GM19351 (cell line): ENCODE measurements around the gene SLC16A11.
"Not testable (repeated sequence)": the region's sequence is repeated elsewhere in the genome, so short reads cannot be mapped to it uniquely, and the experiment has no call there.

Source experiments
- ATAC-seq: cut with Tn5 transposase; IDR thresholded peaks from one replicate; pipeline ENCODE4 v1.9.1; 2021; ENCODE audit warnings: mild to moderate bottlenecking, moderate library complexity; ENCODE audit not compliant: unreplicated experiment

The SLC16A11 gene, protein sequence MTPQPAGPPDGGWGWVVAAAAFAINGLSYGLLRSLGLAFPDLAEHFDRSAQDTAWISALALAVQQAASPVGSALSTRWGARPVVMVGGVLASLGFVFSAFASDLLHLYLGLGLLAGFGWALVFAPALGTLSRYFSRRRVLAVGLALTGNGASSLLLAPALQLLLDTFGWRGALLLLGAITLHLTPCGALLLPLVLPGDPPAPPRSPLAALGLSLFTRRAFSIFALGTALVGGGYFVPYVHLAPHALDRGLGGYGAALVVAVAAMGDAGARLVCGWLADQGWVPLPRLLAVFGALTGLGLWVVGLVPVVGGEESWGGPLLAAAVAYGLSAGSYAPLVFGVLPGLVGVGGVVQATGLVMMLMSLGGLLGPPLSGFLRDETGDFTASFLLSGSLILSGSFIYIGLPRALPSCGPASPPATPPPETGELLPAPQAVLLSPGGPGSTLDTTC

DNA sequence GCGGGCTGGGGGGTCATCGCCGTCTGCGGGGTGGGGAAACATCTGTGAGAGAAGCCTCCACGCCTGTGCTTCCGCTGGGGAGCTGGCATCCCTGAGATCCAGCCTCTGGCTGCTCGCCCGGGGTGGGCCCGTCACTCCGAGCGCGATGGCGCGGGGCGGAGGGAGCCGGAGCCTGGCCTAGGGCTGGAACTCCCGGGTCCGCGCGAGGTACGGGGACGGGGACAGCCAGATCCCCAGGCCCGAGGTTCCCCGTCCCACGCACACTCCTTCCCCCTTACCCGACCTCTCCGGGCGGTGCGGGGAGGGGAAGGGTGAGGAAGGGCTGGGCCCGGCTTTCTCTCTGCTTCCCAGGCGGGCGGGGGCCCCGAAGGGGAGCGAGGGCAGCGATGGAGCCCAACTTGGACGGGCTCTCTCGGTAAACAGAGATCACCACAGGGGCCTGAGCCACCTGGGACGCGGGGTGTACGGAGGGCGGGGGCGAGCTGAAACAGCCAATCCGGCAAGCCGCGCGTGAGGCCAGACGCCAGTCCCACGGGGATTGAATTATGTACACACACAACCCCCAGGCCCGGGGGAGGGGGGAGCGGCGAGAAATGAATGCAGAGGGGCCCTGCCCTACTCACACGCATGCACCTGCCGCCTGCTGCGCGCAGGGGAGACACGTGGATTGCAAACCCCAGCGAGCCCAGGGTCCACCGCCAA lies at the start of gene SLC16A11:
TSS of gene SLC16A11 (minus strand) at position 596 of the 702 bp plus-strand sequence. CDS start at position 17, 579 bp downstream.
- ATAC-seq, result no peak

DNA sequence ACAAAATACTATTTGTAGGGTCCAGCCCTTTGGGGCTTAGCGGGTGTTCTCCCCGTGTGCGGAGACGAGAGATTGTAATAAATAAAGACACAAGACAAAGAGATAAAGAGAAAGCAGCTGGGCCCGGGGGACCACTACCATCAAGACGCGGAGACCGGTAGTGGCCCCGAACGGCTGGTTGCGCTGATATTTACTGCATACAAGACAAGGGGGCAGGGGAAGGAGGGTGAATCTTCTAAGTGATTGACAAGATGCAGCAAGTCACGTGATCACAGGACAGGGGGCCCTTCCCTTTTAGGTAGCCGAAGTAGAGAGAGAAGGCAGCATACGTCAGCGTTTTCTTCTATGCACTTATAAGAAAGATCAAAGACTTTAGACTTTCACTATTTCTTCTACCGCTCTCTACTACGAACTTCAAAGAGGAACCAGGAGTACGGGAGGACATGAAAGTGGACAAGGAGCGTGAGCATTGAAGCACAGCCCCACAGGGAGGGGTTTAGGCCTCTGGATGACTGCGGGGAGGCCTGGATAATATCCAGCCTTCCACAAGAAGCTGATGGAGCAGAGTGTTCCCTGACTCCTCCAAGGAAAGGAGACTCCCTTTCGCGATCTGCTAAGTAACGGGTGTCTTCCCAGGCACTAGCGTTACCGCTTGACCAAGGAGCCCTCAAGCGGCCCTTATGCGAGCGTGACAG lies 47.6 kb upstream of the SLC16A11 start:
- ATAC-seq, result not testable (repeated sequence)

DNA sequence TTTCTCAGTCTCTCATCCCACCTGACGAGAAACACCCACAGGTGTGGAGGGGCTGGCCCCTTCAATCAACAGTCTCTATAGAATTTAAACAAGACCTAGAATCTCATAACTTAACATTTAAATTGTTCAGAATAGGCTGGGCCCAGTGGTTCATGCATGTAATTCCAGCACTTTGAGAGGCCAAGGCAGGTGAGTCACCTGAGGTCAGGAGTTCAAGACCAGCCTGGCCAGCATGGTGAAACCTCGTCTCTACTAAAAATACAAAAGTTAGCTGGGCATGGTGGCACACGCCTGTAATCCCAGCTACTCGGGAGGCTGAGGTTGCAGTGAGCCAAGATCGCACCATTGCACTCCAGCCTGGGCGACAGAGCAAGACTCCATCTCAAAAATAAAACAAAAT lies 45.7 kb upstream of the SLC16A11 start:
- not testable (repeated sequence) for ATAC-seq

DNA sequence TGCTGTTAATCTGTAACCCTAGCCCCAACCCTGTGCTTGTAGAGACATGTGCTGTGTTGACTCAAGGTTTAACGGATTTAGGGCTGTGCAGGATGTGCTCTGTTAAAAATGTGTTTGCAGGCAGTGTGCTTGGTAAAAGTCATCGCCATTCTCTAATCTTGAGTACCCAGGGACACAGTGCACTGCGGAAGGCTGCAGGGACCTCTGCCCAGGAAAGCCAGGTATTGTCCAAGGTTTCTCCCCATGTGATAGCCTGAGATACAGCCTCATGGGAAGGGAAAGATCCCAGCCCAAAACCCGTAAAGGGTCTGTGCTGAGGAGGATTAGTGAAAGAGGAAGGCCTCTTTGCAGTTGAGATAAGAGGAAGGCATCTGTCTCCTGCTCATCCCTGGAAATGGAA lies 44.5 kb upstream of the SLC16A11 start:
- ATAC-seq, result not testable (repeated sequence)

DNA sequence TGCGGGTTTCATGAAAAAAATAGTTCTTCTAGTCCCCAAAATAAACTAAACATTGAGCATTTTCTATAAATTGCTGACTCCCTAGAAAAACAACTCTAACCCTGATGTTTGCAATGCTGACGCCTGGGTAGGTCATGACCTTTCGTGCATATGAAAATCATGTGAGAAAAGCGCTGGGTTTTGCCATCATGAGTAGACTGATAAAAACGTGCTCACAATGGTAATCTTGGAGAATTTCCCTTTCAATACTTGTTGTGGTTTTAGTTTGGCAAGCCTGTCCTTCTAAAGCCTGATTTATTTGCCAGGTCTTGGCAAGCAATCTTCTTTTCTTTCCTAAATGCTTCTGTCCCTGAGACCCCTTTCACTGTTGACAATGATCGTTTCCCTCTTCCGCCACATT lies 40.2 kb upstream of the SLC16A11 start:
- ATAC-seq, result no peak

DNA sequence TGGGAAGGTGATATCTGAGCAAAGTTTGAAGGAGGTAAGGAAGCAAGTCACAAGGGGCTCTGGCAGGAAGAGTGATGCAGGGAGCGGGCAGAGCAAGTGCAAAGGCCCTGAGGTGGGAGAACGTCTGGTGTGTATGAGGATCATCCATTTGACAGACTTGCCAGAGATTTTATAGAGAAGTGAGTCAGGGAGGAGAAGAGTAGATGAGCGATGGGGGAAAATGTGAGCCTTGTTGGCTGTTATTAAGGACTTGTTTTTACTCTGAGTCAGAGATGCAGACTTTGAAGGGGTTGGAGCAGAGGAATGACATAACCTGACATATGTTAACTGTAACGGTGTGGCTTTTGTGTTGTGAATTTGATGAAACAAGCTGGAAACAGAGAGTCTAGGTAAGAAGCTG lies 39.7 kb upstream of the SLC16A11 start:
- ATAC-seq, result no peak

DNA sequence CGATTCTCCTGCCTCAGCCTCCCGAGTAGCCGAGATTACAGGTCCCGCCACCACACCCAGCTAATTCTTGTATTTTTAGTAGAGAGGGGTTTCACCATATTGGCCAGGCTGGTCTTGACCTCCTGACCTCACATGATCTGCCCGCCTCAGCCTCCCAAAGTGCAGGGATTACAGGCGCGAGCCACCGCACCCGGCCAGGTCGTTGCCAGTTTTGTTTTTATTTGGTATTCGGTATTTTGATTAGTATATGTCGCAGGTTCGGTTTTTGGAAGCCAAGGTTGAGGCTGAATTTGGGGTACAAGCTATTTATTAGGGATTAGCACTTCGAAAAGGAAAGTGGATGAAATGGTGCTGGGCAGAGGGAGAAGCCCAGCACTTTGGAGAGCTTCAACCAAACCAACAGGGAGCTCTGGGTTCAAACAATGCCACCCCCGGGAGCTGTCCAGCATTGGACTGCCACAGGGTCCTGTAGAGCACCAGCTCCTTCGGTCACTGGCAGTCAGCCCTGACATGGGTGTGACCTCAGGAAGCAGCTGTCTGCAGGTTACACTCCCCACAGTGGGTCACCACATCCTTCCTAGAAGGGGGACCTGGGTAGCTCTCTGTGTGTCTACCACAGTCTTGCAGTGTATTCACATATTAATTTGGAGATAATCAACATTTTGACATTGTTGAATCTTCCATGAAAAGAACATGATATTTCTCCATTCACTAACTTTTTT lies 37.6 kb upstream of the SLC16A11 start:
- no peak for ATAC-seq

DNA sequence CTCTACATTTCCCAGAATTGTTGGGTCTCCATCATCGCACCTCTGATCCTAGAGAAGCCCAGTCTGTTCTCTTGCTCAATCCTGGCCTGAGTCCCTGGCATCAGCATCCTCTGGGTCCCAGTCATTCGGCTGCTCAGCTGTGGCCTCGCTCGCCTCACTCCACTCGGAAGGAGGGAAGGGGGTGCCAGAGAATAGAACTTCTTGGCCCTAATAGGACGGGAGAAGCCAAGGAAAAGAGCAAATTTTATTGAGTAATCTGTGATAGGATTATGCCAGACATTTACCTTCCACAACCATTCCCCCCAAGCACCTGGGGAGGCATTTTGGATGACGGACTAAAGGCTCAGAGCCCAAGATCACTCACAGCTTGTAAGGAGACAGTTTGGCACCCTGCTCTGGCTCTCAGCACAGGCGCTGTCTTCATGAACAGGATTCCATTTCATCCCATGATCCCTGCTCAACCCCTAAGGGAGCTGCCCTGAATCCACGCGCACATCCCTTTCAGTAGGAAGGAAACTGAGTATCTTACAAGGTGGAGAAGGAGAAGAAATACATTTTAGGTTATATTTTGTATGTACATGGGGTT lies 36.7 kb upstream of the SLC16A11 start:
- no peak for ATAC-seq

DNA sequence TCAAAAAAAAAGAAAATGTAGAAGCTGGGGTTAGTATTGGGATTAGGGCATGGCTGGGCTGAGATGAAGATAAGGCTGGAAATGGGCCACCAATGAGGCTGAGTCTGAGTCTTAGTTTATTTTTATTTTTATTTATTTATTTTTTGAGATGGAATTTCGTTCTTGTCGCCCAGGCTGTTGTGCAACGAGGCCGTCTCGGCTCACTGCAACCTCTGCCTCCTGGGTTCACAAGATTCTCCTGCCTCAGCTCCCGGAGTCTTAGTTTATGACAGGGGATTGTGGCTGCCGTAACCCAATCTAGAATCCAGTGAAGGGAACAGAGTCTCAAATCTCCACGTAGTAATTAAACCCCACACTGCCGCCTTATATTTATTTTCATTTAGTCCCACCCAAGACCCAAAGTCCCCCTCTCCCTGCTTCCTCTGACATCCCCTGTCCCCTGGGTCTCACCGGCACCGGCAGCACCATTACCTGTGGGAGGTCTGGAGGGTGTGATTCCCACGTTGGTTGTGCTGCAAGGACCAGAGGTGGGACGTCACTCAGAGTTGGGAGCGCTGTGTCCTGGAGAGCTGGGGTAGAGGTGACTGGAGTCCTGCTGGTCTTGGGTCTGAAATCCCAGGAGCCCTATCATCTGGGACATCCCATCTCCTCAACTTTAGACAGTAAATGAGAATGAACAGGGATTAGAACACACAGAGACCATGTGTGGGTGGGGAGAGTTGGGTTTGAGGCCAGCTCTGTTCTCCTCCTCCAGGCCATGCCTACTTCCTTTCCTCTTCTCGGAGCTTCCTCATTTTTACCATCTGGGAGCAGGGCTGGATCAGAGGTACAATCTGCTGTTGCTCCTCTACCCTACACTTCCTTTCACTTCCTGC lies 35.9 kb upstream of the SLC16A11 start, which contains the start of gene CLEC10A:
TSS of gene CLEC10A (minus strand) at position 671 of the 875 bp plus-strand sequence. CDS start 1,439 bp downstream, outside the sequence.
- no peak for ATAC-seq

DNA sequence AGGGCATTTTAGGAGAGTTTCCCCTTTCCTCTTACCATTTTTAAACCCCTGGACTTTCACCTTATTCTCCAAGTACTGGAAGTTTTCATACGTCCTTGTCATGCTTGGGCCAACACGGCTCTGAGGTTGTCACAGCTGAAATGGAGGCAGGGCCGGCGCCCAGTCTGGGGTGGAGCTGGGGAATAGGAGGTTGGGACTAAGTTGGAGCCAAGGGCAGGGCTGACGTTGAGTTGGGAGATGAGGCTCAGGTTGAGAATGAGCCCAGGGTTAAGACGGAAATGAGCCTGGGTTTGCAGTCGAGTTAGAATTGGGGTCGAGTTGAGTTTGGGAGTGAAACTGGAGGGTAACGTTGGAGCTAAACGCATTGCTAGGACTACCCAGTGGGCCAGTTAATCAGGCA lies 34.8 kb upstream of the SLC16A11 start:
- no peak for ATAC-seq

DNA sequence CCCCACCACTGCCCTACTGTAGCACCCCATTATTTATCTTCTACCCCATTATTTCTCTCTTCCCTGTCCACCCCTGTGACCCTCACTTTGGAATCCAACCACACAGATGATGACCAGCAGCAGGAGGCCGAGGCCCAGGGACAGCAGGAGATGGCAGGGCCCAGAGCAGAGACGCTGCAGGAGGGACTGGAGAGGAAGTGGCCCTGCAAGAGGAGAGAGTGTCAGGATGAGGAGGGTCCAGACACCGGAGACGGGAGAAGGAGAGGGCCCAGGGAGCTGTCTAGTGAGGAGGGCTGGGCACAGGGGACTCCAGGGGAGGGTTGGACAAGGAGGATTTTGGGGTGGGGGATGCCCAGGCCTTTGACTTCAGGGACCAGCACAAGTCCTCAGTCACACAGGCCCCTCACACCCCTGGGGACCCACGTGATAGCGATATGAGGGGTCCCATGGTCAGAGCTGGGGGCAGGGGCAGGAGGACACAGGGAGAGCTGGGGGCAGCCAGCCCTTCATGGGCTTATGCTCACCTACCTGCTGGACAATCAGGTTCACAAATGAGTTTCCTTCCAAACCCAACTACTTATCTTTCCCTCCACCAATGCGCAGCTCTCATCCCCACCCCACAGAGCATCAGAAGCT lies 34.1 kb upstream of the SLC16A11 start:
- ATAC-seq, result no peak

DNA sequence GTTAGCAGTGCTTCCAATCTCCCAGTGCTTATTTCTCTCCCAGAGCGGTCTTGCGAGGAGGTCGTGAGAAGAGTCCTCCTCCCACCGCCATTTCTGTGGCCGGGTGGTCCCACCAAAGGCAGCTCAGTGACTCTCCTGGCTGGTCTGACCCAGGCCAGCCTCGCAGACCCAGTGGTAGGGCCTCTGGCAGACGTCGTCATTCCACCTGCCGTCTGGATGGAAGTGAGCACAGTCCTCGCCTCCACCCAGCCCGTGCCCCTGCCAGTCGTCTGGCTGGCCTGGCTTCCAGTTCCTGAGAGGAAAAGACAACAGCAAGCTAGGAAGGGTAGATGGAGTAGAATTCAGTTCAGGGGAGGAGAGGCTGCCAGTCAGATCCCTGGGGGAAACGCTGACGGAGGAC lies 31.0 kb upstream of the SLC16A11 start:
- no peak for ATAC-seq

DNA sequence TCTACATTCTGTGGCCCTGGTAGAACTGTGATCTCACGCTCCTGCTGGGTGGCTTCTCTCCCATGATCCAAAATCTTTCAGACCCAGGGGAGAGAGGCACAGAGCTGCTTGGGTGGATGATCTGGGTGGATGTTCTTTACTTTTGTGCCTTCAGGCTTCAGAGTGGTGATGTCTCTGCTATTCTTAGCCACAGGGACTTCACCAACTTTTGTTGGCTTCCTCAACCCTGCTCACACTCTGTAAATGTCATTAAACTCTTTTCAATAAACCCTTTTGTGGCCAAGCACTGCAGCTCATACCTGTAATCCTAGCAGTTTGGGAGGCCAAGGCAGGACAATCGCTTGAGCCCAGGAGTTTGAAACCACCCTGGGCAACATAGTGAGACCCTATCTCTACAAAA lies 28.5 kb upstream of the SLC16A11 start:
- no peak for ATAC-seq

DNA sequence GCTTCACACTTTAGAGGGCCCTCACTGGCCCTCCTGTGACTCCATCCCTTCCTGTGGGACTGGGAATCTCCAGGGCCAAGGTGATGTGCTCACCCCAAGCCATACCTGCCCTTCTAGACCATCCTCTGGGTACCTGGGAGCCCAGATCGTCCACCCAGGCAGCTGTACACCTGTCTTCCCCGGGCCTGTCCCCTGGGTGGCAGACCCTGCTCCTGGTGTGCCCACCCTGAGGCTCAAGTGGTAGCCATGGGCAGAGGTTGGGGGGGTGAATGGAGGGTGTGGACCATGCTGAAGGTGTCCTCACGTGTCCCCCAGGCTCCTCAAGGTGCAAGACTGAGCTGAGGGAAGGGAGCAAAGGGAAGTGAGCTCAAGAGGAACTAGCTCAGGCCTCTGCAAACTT lies 26.8 kb upstream of the SLC16A11 start:
- no peak for ATAC-seq

DNA sequence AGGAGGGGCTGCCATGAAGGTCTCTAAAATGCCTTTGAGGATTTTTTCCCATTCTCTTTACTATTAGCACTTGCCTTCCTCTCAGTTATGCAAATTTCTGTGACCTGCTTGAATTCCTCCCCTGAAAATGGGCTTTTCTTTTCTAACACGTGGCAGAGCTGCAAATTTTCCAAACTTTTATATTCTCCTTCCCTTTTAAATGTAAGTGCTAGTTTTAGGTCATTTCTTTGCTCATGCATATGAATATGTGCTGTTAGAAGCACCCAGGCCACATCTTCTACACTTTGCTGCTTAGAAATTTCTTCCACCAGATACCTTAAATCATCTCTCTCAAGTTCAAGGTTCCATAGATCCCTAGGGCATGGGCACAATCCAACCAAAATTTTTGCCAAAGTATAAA lies 24.4 kb upstream of the SLC16A11 start:
- ATAC-seq, result no peak

DNA sequence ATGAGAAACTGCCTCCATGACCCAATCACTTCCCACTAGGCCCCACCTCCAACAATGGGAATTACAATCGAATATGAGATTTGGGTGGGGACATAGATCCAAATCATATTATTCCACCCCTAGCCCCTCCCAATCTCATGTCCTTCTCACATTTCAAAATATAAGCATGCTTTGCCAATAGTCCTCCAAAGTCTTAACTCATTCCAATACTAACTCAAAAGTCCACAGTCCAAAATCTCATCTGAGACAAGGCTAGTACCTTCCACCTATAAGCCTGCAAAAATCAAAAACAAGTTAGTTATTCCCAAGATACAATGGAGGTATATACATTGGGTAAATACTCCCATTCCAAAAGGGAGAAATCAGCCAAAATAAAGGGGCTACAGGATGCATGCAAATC lies 23.3 kb upstream of the SLC16A11 start:
- ATAC-seq, result no peak

DNA sequence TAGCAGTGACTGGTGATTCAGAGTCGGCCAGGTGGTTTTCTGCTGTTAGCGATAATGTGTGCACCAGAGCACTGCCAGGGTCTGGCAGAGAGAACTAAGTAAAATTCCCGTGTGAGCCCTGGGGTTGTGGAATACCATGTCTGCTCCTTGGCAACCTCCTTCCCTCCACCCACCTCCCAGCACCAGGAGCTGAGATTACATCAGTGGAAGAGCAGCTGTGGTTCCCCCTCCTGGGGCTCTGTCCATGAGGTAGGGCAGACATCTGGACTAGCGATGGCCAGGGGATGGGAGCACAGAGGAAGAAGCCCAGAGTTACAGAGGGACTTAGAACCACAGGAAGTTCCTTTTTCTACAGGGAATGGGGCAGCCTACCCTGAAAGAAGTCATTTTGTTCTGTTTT lies 20.4 kb upstream of the SLC16A11 start:
- no peak for ATAC-seq

DNA sequence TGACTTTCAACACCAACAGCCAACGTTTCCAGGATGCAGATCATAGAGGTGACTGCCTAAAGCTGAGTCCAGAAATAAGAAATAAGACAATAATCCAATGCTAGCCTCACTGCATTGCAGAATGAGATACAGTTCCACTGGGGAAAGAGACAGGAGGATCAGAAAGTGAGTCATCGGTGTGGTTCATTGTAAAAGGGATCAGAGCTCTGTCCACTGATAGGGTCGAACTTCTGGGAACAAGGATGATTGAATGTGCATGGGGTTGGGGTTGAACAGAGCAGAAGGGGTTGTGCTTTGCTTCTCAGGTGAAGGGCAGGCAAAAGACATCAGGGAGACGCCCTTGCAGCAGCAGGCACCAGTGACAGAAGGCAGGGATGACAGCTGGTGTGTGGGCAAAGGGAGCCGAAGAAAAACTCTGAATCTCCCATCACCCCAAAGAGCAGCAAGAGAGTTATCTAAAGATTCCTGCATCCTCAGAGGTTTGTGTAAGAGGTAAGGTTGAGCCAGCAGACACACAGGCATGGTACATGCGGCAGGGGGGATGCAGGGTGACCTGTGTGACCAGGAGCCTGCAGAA lies 19.7 kb upstream of the SLC16A11 start:
- ATAC-seq, result no peak
